Ovary (tissue), 9 donors: Measurements from ENCODE around the gene ANKRD66. TPM values are rescaled to one million over a fixed set of nuclear protein-coding genes. Genes with fewer than 3 reads are reported as not detected.

ENCODE experiments used
- DNase-seq, 5 donors: peaks; one replicate each; pipeline ENCODE4 v3.0.0-alpha.2; 2019 to 2020
- H3K27ac ChIP-seq, 2 donors: fragments of 200-600 bp; one replicate each; pipeline versions ENCODE4 v1.5.1 to v1.8.0; 2019 to 2022
- H3K27me3 ChIP-seq: fragments of 200-600 bp; one replicate; pipeline ENCODE4 v1.8.0; 2022
- H3K36me3 ChIP-seq: fragments of 200-600 bp; sonication (generic); one replicate; pipeline ENCODE4 v1.5.1; 2019
- H3K4me1 ChIP-seq: one replicate; pipeline ENCODE4 v1.8.1; 2013; ENCODE audit warnings: mild to moderate bottlenecking, moderate library complexity; ENCODE audit not compliant: insufficient read depth
- H3K4me3 ChIP-seq: fragments of 200-600 bp; sonication (generic); one replicate; pipeline ENCODE4 v1.5.1; 2017
- H3K9me3 ChIP-seq, 2 donors: fragments of 200-600 bp in 1 of 2; sonication (generic) in 1 of 2; one replicate each; pipeline versions ENCODE4 v1.5.1 to v1.8.1; 2013 to 2019; ENCODE audit warnings: mild to moderate bottlenecking in 1 of 2, moderate library complexity in 1 of 2
- CTCF ChIP-seq, 3 donors: fragments of 450-650 bp in 2 of 3; fragments of 200-600 bp in 1 of 3; IDR thresholded peaks; one replicate each; pipeline versions ENCODE4 v1.5.1 to v1.8.0; 2016 to 2022; ENCODE audit warnings: antibody characterized with exemption in 3 of 3, mild to moderate bottlenecking in 1 of 3
- EP300 ChIP-seq: sonication (generic); formaldehyde crosslinking; IDR thresholded peaks from one replicate; pipeline ENCODE4 v1.6.1; 2017; ENCODE audit warnings: antibody characterized with exemption
- POLR2A ChIP-seq: fragments of 450-650 bp; IDR thresholded peaks from one replicate; pipeline ENCODE4 v1.6.1; 2017; ENCODE audit warnings: antibody characterized with exemption, mild to moderate bottlenecking, moderate library complexity
- WGBS, 3 donors: extraction: QIAGEN DNeasy Blood & Tissue Kit in 1 of 3; methylation state at CpG; one replicate each; pipeline versions ENCODE4 v1.1.5 to v1.1.7; 2013 to 2017; 5-methylcytosine and 5-hydroxymethylcytosine counted together
- intact Hi-C, 4 donors: fragments of 100-400 bp; cut with DNase I; formaldehyde crosslinking; loops; one replicate each; pipeline versions ENCODE4 v1.11.0 to v1.15.1; 2022 to 2023
- polyA plus RNA-seq, 2 donors: library from polyadenylated mRNA; stranded (reverse); fragments of 200-250 nt in 1 of 2; fragments of 350-450 nt in 1 of 2; fragmentation: Illumina TruSeq in 1 of 2; extraction: RNeasy Lipid Tissue Mini Kit (QIAGEN cat#74804) in 1 of 2; gene quantifications; one replicate each; pipeline ENCODE4 v1.2.3, GENCODE V29; 2013 to 2014
- total RNA-seq, 7 donors: library from RNA; depleted of rRNA in 2 of 7; stranded (reverse); fragments of >200 nt in 2 of 7; fragmentation: NEBNext Ultra II Directional in 3 of 7; extraction: Animal tissue kit (Norgen Biotek cat#: 25700) in 3 of 7; gene quantifications; one replicate each; pipeline versions ENCODE4 v1.1.0 to v1.2.4, GENCODE V29; 2016 to 2023
- donor health status: DM: no; HTN: no; CAD: no; lungs with moderate emphysema.
- donor health status: DM: no; HTN: no; CAD: no.
- donor health status: Bipolar disorder and iron deficiency.
- donor health status: DM: yes; HTN: yes; CAD: no.
- donor health status: DM: no; HTN: no; CAD: no.
- donor health status: DM: yes; HTN: yes; CAD: no.

ANKRD66 gene
- total and polyA plus RNA-seq, 9 donors: 0.12 to 18.0 (median 0.50) TPM; not detected in 4

DNA sequence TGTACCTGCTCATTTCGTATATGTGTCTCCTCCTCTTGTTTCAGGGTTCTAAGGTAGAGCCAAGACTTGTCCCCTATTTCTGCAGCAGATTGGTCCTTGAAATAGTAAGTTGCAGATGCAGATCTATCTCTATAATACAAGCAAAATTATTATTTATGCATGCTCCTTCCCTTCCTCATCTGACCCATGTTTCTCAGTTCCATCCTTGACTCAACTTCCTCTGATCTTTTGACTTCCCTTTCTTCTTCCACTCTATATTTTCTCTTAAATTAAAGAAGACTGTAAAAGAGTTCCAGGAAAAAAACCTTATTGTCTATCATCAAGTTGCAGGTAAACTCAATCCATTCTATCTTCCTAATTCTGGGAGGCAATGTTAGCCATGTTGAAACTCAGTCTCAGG lies 35.2 kb upstream of the ANKRD66 start:
- no peak for TF ChIP-seq POLR2A
- TF ChIP-seq CTCF (IDR thresholded peaks at IDR 0.05): no peak
- no peak for TF ChIP-seq EP300

GRCh38 chr6:46715141-46715540 lies 31.6 kb upstream of the ANKRD66 start:
- TF ChIP-seq POLR2A (no peak), EP300 (no peak), CTCF (IDR thresholded peaks at IDR 0.05) (no peak)
- no peak for DNase-seq
- Histone ChIP-seq H3K4me3 (no peak overlapping the region), H3K4me1 (no peaks in the 10 kb centered on the region), H3K27me3 (no peaks in the 10 kb centered on the region), H3K27ac (no peak overlapping the region), H3K9me3 (no peaks in the 10 kb centered on the region), H3K36me3 (no peaks in the 10 kb centered on the region)
- intact Hi-C loops: no loop called here

More for the DNA sequence above, 35.2 kb upstream of the ANKRD66 start:
- DNase-seq: no peak
- no peaks in the 10 kb centered on the region for H3K4me1 ChIP-seq
- H3K27me3 ChIP-seq: no peaks in the 10 kb centered on the region
- H3K4me3 ChIP-seq: no peak overlapping the region
- no peaks in the 10 kb centered on the region for H3K9me3 ChIP-seq
- intact Hi-C loops: no loop called here
- 91 to 97% (median 96%) methylated on average over 1 of the region's 1 CpG for WGBS, 3 donors
- no peak overlapping the region for H3K27ac ChIP-seq
- no peaks in the 10 kb centered on the region for H3K36me3 ChIP-seq

DNA sequence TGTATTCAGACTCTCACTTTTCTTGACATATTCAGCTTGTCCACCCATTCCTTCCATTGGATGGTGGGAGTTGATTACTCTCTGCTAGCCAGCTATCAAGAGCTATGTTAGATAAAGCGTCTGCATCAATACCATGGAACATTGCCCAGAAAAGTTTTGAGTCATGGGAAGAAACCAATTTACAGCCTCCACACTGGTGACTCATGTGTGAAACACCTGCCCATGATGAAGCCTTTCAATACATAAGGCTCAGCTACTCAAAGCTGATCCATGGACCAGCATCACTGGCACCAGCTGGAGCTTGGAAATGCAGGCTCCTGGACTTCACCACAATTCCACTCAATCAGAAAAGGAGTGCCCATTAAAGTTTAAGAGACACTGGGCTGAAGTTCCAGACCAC lies 27.6 kb upstream of the ANKRD66 start:
- Histone ChIP-seq H3K4me3 (no peak overlapping the region), H3K27me3 (no peaks in the 10 kb centered on the region), H3K9me3 (no peaks in the 10 kb centered on the region), H3K36me3 (no peaks in the 10 kb centered on the region), H3K4me1 (no peaks in the 10 kb centered on the region), H3K27ac (no peak overlapping the region)
- DNase-seq: no peak
- TF ChIP-seq EP300 (no peak), CTCF (IDR thresholded peaks at IDR 0.05) (no peak), POLR2A (no peak)
- intact Hi-C loops: no loop called here
- WGBS, 3 donors: 14 to 22% (median 17%) methylated on average over 1 of the region's 1 CpG

DNA sequence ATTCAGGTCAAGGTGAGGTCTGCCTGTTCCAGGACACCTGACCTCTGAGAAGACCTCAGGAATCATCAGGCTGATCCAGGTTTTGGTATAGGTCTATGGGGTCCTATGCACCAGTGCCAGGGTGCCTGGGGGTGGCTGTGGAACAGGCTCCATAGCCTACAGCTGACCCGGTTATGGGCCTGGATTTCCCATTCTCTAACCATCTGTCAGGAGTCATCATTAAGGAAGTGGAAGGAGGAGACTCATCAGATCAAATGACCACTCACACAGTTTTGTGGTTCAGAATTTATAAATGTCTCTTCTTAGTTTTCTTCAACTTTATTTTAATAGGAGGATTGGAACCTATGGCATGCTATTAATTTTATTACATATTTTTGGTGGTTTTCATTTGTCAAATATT lies 26.3 kb upstream of the ANKRD66 start:
- WGBS, 3 donors: 87 to 100% (median 95%) methylated on average over 1 of the region's 1 CpG
- H3K36me3 ChIP-seq: no peaks in the 10 kb centered on the region
- H3K9me3 ChIP-seq: no peaks in the 10 kb centered on the region
- no peak overlapping the region for H3K27ac ChIP-seq
- H3K27me3 ChIP-seq: no peaks in the 10 kb centered on the region
- H3K4me3 ChIP-seq: no peak overlapping the region
- no peaks in the 10 kb centered on the region for H3K4me1 ChIP-seq
- no peak for DNase-seq
- TF ChIP-seq CTCF (IDR thresholded peaks at IDR 0.05) (no peak), EP300 (no peak), POLR2A (no peak)
- intact Hi-C loops: no loop called here
